ENCODE results near the gene FSIP1. TPM values are rescaled to one million over a fixed set of nuclear protein-coding genes. Genes with fewer than 3 reads are reported as not detected.
"Not testable (repeated sequence)": the region's sequence is repeated elsewhere in the genome, so short reads cannot be mapped to it uniquely, and the experiment has no call there.

FSIP1 gene
- total and polyA plus RNA-seq, 2 donors from 2014 or later, result 0.75 to 2.4 TPM

DNA sequence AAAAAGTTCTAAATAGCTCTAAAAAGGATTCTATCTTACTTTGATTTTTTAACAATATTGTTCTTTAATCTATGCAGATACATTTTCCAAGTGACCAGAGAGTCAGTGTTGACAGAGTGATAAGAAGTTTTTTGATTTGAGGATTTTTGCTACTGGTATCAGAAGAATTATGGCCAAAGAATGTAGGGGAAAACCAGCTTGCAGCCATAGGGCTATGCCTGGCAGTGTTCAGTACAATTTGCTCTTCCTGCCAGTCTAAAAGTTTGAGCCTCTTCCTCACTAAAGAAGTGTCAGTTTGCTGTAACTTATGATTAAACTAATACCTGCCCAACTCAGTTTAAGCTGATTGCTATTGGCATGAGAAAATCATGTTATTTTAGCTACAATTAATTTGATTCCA lies 35.3 kb upstream of the FSIP1 start:
- Histone ChIP-seq H3K27me3 (ENCODE audit: control insufficient read depth, insufficient read depth, low read length) (no peaks in the 10 kb centered on the region), H3K36me3 (ENCODE audit: control insufficient read depth in 2 of 3, insufficient read depth in 3 of 3, low read length in 3 of 3) (no peaks in the 10 kb centered on the region), H3K9ac (ENCODE audit: low read length in 3 of 3) (no peak overlapping the region), H3K4me1 (ENCODE audit: control insufficient read depth in 2 of 3, insufficient read depth in 2 of 3, low read depth in 1 of 3, low read length in 3 of 3) (no peaks in the 10 kb centered on the region), H3K27ac (ENCODE audit: low read depth in 2 of 2, low read length in 2 of 2) (no peak overlapping the region), H3K9me3 (ENCODE audit: control insufficient read depth in 2 of 3, insufficient read depth in 1 of 3, low read length in 3 of 3) (no peaks in the 10 kb centered on the region), H3K4me3 (ENCODE audit: low read length in 3 of 3) (no peak overlapping the region)
- intact Hi-C loops (cut with DNase I), result no loop called here
- TF ChIP-seq, protein P1, sequence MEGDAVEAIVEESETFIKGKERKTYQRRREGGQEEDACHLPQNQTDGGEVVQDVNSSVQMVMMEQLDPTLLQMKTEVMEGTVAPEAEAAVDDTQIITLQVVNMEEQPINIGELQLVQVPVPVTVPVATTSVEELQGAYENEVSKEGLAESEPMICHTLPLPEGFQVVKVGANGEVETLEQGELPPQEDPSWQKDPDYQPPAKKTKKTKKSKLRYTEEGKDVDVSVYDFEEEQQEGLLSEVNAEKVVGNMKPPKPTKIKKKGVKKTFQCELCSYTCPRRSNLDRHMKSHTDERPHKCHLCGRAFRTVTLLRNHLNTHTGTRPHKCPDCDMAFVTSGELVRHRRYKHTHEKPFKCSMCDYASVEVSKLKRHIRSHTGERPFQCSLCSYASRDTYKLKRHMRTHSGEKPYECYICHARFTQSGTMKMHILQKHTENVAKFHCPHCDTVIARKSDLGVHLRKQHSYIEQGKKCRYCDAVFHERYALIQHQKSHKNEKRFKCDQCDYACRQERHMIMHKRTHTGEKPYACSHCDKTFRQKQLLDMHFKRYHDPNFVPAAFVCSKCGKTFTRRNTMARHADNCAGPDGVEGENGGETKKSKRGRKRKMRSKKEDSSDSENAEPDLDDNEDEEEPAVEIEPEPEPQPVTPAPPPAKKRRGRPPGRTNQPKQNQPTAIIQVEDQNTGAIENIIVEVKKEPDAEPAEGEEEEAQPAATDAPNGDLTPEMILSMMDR (IDR thresholded peaks at IDR 0.05; ENCODE audit: borderline replicate concordance, extremely low read depth, insufficient read depth), result no peak
- DNase-seq, result no peak
- FAIRE-seq, result no peak

DNA sequence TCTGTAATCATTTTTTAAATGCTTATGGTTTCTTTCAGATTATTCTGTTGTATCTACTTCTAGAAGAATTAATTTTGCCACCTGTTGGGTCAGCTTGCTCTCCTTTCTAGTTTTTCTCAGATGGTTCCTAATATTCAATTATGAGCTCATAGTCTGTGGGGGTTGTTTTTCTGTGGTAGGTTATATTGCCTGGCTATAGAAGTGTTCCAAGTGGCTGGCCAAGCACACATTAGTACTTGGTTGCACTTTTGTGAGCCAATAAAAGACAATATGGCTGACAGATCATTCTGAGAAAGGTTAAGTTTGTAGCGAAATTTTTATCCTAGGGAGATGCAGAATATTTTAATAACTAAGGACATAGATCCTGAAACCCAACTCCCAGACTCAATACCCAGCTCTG lies 31.8 kb upstream of the FSIP1 start:
- H3K36me3 ChIP-seq (ENCODE audit: control insufficient read depth in 2 of 3, insufficient read depth in 3 of 3, low read length in 3 of 3), result no peaks in the 10 kb centered on the region
- no peak overlapping the region for H3K4me3 ChIP-seq (ENCODE audit: low read length in 3 of 3)
- no peak overlapping the region for H3K9ac ChIP-seq (ENCODE audit: low read length in 3 of 3)
- TF ChIP-seq, protein P1 (IDR thresholded peaks at IDR 0.05; ENCODE audit: borderline replicate concordance, extremely low read depth, insufficient read depth), result no peak
- H3K4me1 ChIP-seq (ENCODE audit: control insufficient read depth in 2 of 3, insufficient read depth in 2 of 3, low read depth in 1 of 3, low read length in 3 of 3), result no peaks in the 10 kb centered on the region
- intact Hi-C loops (cut with DNase I), result no loop called here
- FAIRE-seq (no peak), DNase-seq (peak in 1 of 5 donors; percentile 17)
- H3K9me3 ChIP-seq (ENCODE audit: control insufficient read depth in 2 of 3, insufficient read depth in 1 of 3, low read length in 3 of 3), result no peaks in the 10 kb centered on the region
- no peaks in the 10 kb centered on the region for H3K27me3 ChIP-seq (ENCODE audit: control insufficient read depth, insufficient read depth, low read length)
- H3K27ac ChIP-seq (ENCODE audit: low read depth in 2 of 2, low read length in 2 of 2), result no peak overlapping the region

DNA sequence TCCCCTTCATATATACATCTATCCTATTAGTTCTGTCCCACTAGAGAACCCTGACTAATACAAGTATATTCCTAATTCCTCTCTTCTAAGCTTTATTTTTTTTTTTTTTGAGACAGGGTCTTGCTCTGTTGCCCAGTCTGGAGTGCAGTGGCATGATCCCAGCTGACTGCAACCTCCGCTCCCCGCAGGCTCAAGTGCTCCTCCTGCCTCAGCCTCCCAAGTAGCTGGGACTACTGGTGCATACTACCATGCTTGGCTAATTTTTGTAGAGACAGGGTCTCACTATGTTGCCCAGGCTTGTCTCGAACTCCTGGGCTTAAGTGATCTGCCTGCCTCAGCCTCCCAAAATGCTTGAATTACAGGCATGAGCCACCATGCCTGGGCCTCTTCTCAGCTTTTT lies 30.0 kb upstream of the FSIP1 start:
- H3K36me3 ChIP-seq (ENCODE audit: control insufficient read depth in 2 of 3, insufficient read depth in 3 of 3, low read length in 3 of 3); H3K4me1 ChIP-seq (ENCODE audit: control insufficient read depth in 2 of 3, insufficient read depth in 2 of 3, low read depth in 1 of 3, low read length in 3 of 3); H3K9ac ChIP-seq (ENCODE audit: low read length in 3 of 3); H3K9me3 ChIP-seq (ENCODE audit: control insufficient read depth in 2 of 3, insufficient read depth in 1 of 3, low read length in 3 of 3); H3K27me3 ChIP-seq (ENCODE audit: control insufficient read depth, insufficient read depth, low read length); intact Hi-C loops (cut with DNase I); FAIRE-seq; DNase-seq; H3K4me3 ChIP-seq (ENCODE audit: low read length in 3 of 3); H3K27ac ChIP-seq (ENCODE audit: low read depth in 2 of 2, low read length in 2 of 2): not testable (repeated sequence)

DNA sequence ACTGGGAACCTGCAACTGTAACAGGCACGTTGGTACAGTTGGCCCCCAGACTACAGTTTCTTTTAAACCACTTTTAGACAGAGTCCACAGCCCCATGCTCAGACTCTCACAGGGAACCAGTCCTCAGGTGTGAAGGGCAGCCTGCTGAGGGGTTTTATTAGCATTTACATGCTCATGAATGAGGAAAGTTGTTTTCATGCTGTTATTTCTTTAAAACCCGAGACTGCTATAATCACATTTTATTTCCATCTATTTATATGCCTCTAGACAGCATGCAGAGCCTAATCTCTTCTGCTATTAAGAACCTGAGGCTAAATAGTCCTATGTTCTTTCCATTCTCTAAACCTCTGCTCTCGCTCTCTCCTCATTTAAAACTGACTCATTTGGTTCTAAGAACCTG lies 26.3 kb upstream of the FSIP1 start:
- no peak overlapping the region for H3K4me3 ChIP-seq (ENCODE audit: low read length in 3 of 3)
- FAIRE-seq (no peak), DNase-seq (no peak)
- H3K9ac ChIP-seq (ENCODE audit: low read length in 3 of 3), result no peak overlapping the region
- intact Hi-C loops (cut with DNase I), result no loop called here
- H3K27me3 ChIP-seq (ENCODE audit: control insufficient read depth, insufficient read depth, low read length), result no peaks in the 10 kb centered on the region
- H3K9me3 ChIP-seq (ENCODE audit: control insufficient read depth in 2 of 3, insufficient read depth in 1 of 3, low read length in 3 of 3), result no peaks in the 10 kb centered on the region
- H3K4me1 ChIP-seq (ENCODE audit: control insufficient read depth in 2 of 3, insufficient read depth in 2 of 3, low read depth in 1 of 3, low read length in 3 of 3), result no peaks in the 10 kb centered on the region
- no peak overlapping the region for H3K27ac ChIP-seq (ENCODE audit: low read depth in 2 of 2, low read length in 2 of 2)
- no peaks in the 10 kb centered on the region for H3K36me3 ChIP-seq (ENCODE audit: control insufficient read depth in 2 of 3, insufficient read depth in 3 of 3, low read length in 3 of 3)
- TF ChIP-seq, protein P1 (IDR thresholded peaks at IDR 0.05; ENCODE audit: borderline replicate concordance, extremely low read depth, insufficient read depth), result no peak
